ENCODE results near the gene RTKN. TPM values are rescaled to one million over a fixed set of nuclear protein-coding genes. Genes with fewer than 3 reads are reported as not detected.
A peak's percentile ranks its signal among the peaks of the same experiment; 100 is the strongest.

The RTKN gene
- total RNA-seq, 1 experiment from 2014 or later: 87.1 TPM

- H4K5ac ChIP-seq (ENCODE audit: insufficient read length, low read depth, low read length): peak overlapping the region; percentile 57
- no peaks in the 10 kb centered on the region for H3K27me3 ChIP-seq (ENCODE audit: insufficient read depth, low read length)
- H3K18ac ChIP-seq (ENCODE audit: insufficient read length, low read depth, low read length): peak overlapping the region; percentile 92
- no peak overlapping the region for H2BK15ac ChIP-seq (ENCODE audit: low read depth, low read length)
- H3K56ac ChIP-seq (ENCODE audit: insufficient read length, low read depth, low read length): no peak overlapping the region
- H3K27ac Mint-ChIP-seq: peak overlapping the region; percentile 99 to 100 (median 100)
- no peak overlapping the region for H2BK20ac ChIP-seq (ENCODE audit: low read depth, low read length, poor library complexity, severe bottlenecking)
- H3K4me3 Mint-ChIP-seq: peak overlapping the region; percentile 84 to 90
- no peak overlapping the region for H2BK12ac ChIP-seq (ENCODE audit: insufficient read length, low read depth, low read length)
- peak overlapping the region; percentile 93 for H2AFZ ChIP-seq (ENCODE audit: low read length)
- peaks cover 4% of the 10 kb centered on the region; the same call in 1 of the 2 replicates for H3K4me1 ChIP-seq (ENCODE audit: insufficient read depth, low read length)
- no peaks in the 10 kb centered on the region for H3K36me3 Mint-ChIP-seq (ENCODE audit: insufficient read depth in 1 of 3, low read depth in 3 of 3)
- no peaks in the 10 kb centered on the region for H3K79me1 ChIP-seq (ENCODE audit: insufficient read depth, low read depth, low read length, poor library complexity, severe bottlenecking)
- H3K23ac ChIP-seq (ENCODE audit: insufficient read length, low read depth, low read length): no peak overlapping the region
- no peak overlapping the region for H4K8ac ChIP-seq (replicated peaks; ENCODE audit: insufficient read length, low read depth, low read length)
- peak overlapping the region; percentile 96 for H3K4me2 ChIP-seq (ENCODE audit: insufficient read depth, insufficient read length, low read length)
- H3K79me2 ChIP-seq (ENCODE audit: insufficient read depth, low read length): peaks cover 18% of the 10 kb centered on the region; the same call in 1 of the 2 replicates
- no peaks in the 10 kb centered on the region for H4K20me1 ChIP-seq (ENCODE audit: control insufficient read depth, insufficient read depth, insufficient read length)
- peaks cover 1% of the 10 kb centered on the region for H3K27me3 Mint-ChIP-seq (ENCODE audit: low read depth)
- H2BK120ac ChIP-seq (ENCODE audit: low read depth, low read length, poor library complexity, severe bottlenecking): no peak overlapping the region
- H3K14ac ChIP-seq (ENCODE audit: insufficient read depth, low read length): peak overlapping the region; percentile 94
- no peak overlapping the region for H3K27ac ChIP-seq (ENCODE audit: insufficient read length, low read depth, low read length)
- DNase-seq: peak; percentile 94
- H3K9me3 ChIP-seq (ENCODE audit: control insufficient read depth, low read depth, low read length): no peaks in the 10 kb centered on the region
- WGBS (ENCODE audit: extremely low coverage, insufficient read length, low lambda C conversion rate): no CpG with 5 or more reads among the region's 62 CpGs
- peaks cover 7% of the 10 kb centered on the region for H3K23me2 ChIP-seq (ENCODE audit: insufficient read length, low read depth, low read length, poor library complexity, severe bottlenecking)
- peaks cover 0 to 6% of the 10 kb centered on the region in 2 experiments; a peak in 3 of 4 replicates for H3K4me1 Mint-ChIP-seq
- no peak overlapping the region for H3T11ph ChIP-seq (ENCODE audit: low read length)
- no peak overlapping the region for H3K4ac ChIP-seq (ENCODE audit: low read depth, low read length)
- no peak overlapping the region for H2AK5ac ChIP-seq (ENCODE audit: insufficient read length, low read length)
- H2BK5ac ChIP-seq (ENCODE audit: insufficient read length, low read length): peak overlapping the region; percentile 46
- peak overlapping the region; percentile 87 for H3K9ac ChIP-seq (ENCODE audit: extremely low read depth, insufficient read length, low read length)
- H3K9me3 Mint-ChIP-seq: no peaks in the 10 kb centered on the region
- no peak overlapping the region for H4K91ac ChIP-seq (ENCODE audit: insufficient read length, low read depth, low read length)
- TF ChIP-seq, protein P1, sequence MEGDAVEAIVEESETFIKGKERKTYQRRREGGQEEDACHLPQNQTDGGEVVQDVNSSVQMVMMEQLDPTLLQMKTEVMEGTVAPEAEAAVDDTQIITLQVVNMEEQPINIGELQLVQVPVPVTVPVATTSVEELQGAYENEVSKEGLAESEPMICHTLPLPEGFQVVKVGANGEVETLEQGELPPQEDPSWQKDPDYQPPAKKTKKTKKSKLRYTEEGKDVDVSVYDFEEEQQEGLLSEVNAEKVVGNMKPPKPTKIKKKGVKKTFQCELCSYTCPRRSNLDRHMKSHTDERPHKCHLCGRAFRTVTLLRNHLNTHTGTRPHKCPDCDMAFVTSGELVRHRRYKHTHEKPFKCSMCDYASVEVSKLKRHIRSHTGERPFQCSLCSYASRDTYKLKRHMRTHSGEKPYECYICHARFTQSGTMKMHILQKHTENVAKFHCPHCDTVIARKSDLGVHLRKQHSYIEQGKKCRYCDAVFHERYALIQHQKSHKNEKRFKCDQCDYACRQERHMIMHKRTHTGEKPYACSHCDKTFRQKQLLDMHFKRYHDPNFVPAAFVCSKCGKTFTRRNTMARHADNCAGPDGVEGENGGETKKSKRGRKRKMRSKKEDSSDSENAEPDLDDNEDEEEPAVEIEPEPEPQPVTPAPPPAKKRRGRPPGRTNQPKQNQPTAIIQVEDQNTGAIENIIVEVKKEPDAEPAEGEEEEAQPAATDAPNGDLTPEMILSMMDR (conservative IDR thresholded peaks at IDR 0.05): peak; percentile 97
These were observed 49.9 kb downstream of the RTKN start for GRCh38 chr2:74391580-74392448.
